OCI-LY7 (cell line): ENCODE results near the gene LDAH. TPM values are rescaled to one million over a fixed set of nuclear protein-coding genes. Genes with fewer than 3 reads are reported as not detected.
"Not testable (repeated sequence)": the region's sequence is repeated elsewhere in the genome, so short reads cannot be mapped to it uniquely, and the experiment has no call there.

Experiments
- BruUV-seq: library from RNA; stranded (reverse); fragments of 400-500 nt; replicated peaks from 2 replicates; lab custom pipeline; 2021; lab: Mats Ljungman, UMichigan
- CTCF ChIA-PET: fragments of 300-600 bp; sonication (Branson Sonifier 250); formaldehyde crosslinking; loops from one replicate; lab custom pipeline; 2022; ENCODE audit warnings: antibody characterized with exemption; ENCODE audit not compliant: unreplicated experiment; lab: Charles Lee
- POLR2A ChIA-PET: fragments of 300-600 bp; sonication (Branson Sonifier 250); formaldehyde crosslinking; loops from one replicate; lab custom pipeline; 2022; ENCODE audit warnings: antibody characterized with exemption; lab: Charles Lee
- DNase-seq: peaks from one replicate; pipeline ENCODE4 v3.0.0-alpha.2; 2015; ENCODE audit warnings: low spot score
- H2AFZ ChIP-seq: fragments of 200-600 bp; sonication (generic), shearing (Covaris generic); 2 replicates; pipeline ENCODE4 v1.6.1; 2014; ENCODE audit warnings: mild to moderate bottlenecking, antibody characterized with exemption, low read length, moderate library complexity
- H3K27ac ChIP-seq: fragments of 200-600 bp; sonication (generic); 2 replicates; pipeline ENCODE4 v1.5.1; 2014; ENCODE audit warnings: mixed run types, low read depth, mild to moderate bottlenecking, moderate library complexity, low read length, inconsistent platforms; ENCODE audit not compliant: poor library complexity, severe bottlenecking
- H3K36me3 ChIP-seq: fragments of 200-600 bp; sonication (generic); 2 replicates; pipeline ENCODE4 v1.6.1; 2014; ENCODE audit warnings: mild to moderate bottlenecking, antibody characterized with exemption, low read length, moderate library complexity, mixed read lengths; ENCODE audit not compliant: insufficient read depth
- H3K4me1 ChIP-seq: fragments of 200-600 bp; sonication (generic); 2 replicates; pipeline ENCODE4 v1.5.1; 2014; ENCODE audit warnings: mild to moderate bottlenecking, low read length; ENCODE audit not compliant: insufficient read depth, poor library complexity, severe bottlenecking
- H3K4me2 ChIP-seq: fragments of 200-600 bp; sonication (generic); 2 replicates; pipeline ENCODE4 v1.6.1; 2014; ENCODE audit warnings: mild to moderate bottlenecking, low read length
- H3K4me3 ChIP-seq: fragments of 200-600 bp; sonication (generic); 2 replicates; pipeline ENCODE4 v1.5.1; 2014; ENCODE audit warnings: mild to moderate bottlenecking, low read depth, low read length; ENCODE audit not compliant: poor library complexity, severe bottlenecking
- H3K79me2 ChIP-seq: fragments of 200-600 bp; sonication (generic); 2 replicates; pipeline ENCODE4 v1.6.1; 2016; ENCODE audit warnings: low read depth, mild to moderate bottlenecking, low read length, moderate library complexity, mixed read lengths; ENCODE audit not compliant: insufficient read depth
- H3K9me2 ChIP-seq: fragments of 200-600 bp; sonication (generic); 2 replicates; pipeline ENCODE4 v1.6.1; 2016; ENCODE audit warnings: mild to moderate bottlenecking, low read length, mixed read lengths; ENCODE audit not compliant: insufficient read depth
- H3K9me3 ChIP-seq: fragments of 200-600 bp; sonication (generic); 2 replicates; pipeline ENCODE4 v1.6.1; 2014; ENCODE audit warnings: mild to moderate bottlenecking, mixed run types, low read length, mixed read lengths
- H4K20me1 ChIP-seq: fragments of 200-600 bp; sonication (generic); 2 replicates; pipeline ENCODE4 v1.6.1; 2014; ENCODE audit warnings: mild to moderate bottlenecking, antibody characterized with exemption, low read length, moderate library complexity, mixed read lengths; ENCODE audit not compliant: insufficient read depth
- CTCF ChIP-seq: fragments of 200-600 bp; sonication (generic); conservative IDR thresholded peaks from 2 replicates; pipeline ENCODE4 v1.5.1; 2014; ENCODE audit warnings: mild to moderate bottlenecking, antibody characterized with exemption, low read length, moderate library complexity, mixed read lengths
- EZH2phosphoT487 ChIP-seq: fragments of 200-600 bp; sonication (generic); IDR thresholded peaks from 2 replicates; pipeline ENCODE4 v1.6.1; 2018; ENCODE audit warnings: low read depth, borderline replicate concordance, mild to moderate bottlenecking, mixed run types, antibody characterized with exemption, low read length, moderate library complexity, mixed read lengths
- intact Hi-C: fragments of 100-400 bp; cut with micrococcal nuclease; formaldehyde crosslinking; loops from one replicate; pipeline ENCODE4 v1.10.0; 2022; ENCODE audit not compliant: unreplicated experiment
- total RNA-seq, 2 experiments: library from RNA; depleted of rRNA in 1 of 2; stranded (reverse); fragments of >200 nt in 1 of 2; shearing (Covaris generic) in 1 of 2; gene quantifications; 2 replicates each; pipeline ENCODE4 v1.2.3, GENCODE V29; 2014 to 2022

LDAH gene
- total RNA-seq, 2 experiments from 2014 or later, result 21.7 to 38.1 TPM

- intact Hi-C loops, result no loop called here
- no peaks in the 10 kb centered on the region for H3K4me1 ChIP-seq
- no peak overlapping the region for H3K27ac ChIP-seq
- no peak overlapping the region for H3K4me2 ChIP-seq
- no TSS peak for BruUV-seq
- CTCF ChIA-PET, result no interaction called here
- peaks cover 7% of the 10 kb centered on the region for H3K36me3 ChIP-seq
- DNase-seq, result no peak
- H3K4me3 ChIP-seq, result no peak overlapping the region
- no peak overlapping the region for H2AFZ ChIP-seq
- no peaks in the 10 kb centered on the region for H3K9me2 ChIP-seq
- POLR2A ChIA-PET, result no interaction called here
- no peaks in the 10 kb centered on the region for H4K20me1 ChIP-seq
- H3K9me3 ChIP-seq, result 0 out of 2 replicates have a peak, but pooled peaks cover 7% of the 10 kb centered on the region
- TF ChIP-seq CTCF (no peak), EZH2phosphoT487 (no peak)
- H3K79me2 ChIP-seq, result no peaks in the 10 kb centered on the region
These were observed 99.4 kb downstream of the LDAH start for GRCh38 chr2:20723543-20723942.

- Histone ChIP-seq H4K20me1 (no peaks in the 10 kb centered on the region), H3K4me2 (no peak overlapping the region), H3K9me3 (0 out of 2 replicates have a peak, but pooled peaks cover 7% of the 10 kb centered on the region), H3K27ac (no peak overlapping the region), H2AFZ (no peak overlapping the region), H3K36me3 (peaks cover 7% of the 10 kb centered on the region), H3K4me1 (no peaks in the 10 kb centered on the region), H3K9me2 (no peaks in the 10 kb centered on the region), H3K79me2 (no peaks in the 10 kb centered on the region), H3K4me3 (no peak overlapping the region)
- POLR2A ChIA-PET, result no interaction called here
- TF ChIP-seq CTCF (peak; percentile 53), EZH2phosphoT487 (no peak)
- no TSS peak for BruUV-seq
- no peak for DNase-seq
- intact Hi-C loops, result no loop called here
- CTCF ChIA-PET, result no interaction called here
These were observed 100.2 kb downstream of the LDAH start for GRCh38 chr2:20722592-20723240.

- H3K79me2 ChIP-seq, result no peaks in the 10 kb centered on the region
- BruUV-seq, result no TSS peak
- H3K4me3 ChIP-seq, result no peak overlapping the region
- H3K9me2 ChIP-seq, result no peaks in the 10 kb centered on the region
- intact Hi-C loops, result no loop called here
- ChIA-PET CTCF (interaction anchor here (0.6 kb wide), 1 partner anchor 11 kb away, joined by 3 read pairs; no protein-coding TSS in a partner anchor), POLR2A (interaction anchor here (0.9 kb wide), 1 partner anchor 12 kb away, joined by 3 read pairs; no protein-coding TSS in a partner anchor)
- no peak overlapping the region for H3K27ac ChIP-seq
- H2AFZ ChIP-seq, result no peak overlapping the region
- no peak for TF ChIP-seq CTCF
- TF ChIP-seq EZH2phosphoT487, result no peak
- H3K4me2 ChIP-seq, result no peak overlapping the region
- no peaks in the 10 kb centered on the region for H4K20me1 ChIP-seq
- 0 out of 2 replicates have a peak, but pooled peaks cover 2% of the 10 kb centered on the region for H3K9me3 ChIP-seq
- H3K36me3 ChIP-seq, result peaks cover 10% of the 10 kb centered on the region
- DNase-seq, result no peak
- H3K4me1 ChIP-seq, result no peaks in the 10 kb centered on the region
These were observed 105.3 kb downstream of the LDAH start for GRCh38 chr2:20717641-20718040.

GRCh38 chr2:20716164-20716563 is 106.7 kb downstream of the LDAH start:
- H3K4me1 ChIP-seq, POLR2A ChIA-PET, BruUV-seq, H3K9me2 ChIP-seq, H3K79me2 ChIP-seq, H3K9me3 ChIP-seq, H3K4me3 ChIP-seq, H3K36me3 ChIP-seq, CTCF ChIA-PET, H3K4me2 ChIP-seq, H3K27ac ChIP-seq, H4K20me1 ChIP-seq, DNase-seq, H2AFZ ChIP-seq, intact Hi-C loops: not testable (repeated sequence)
